K562 (cell line): Measurements from ENCODE around the gene PRR36. TPM values are rescaled to one million over a fixed set of nuclear protein-coding genes. Genes with fewer than 3 reads are reported as not detected.

ENCODE experiments used
- AFF1 ChIP-seq, 2 experiments: fragments of 450-650 bp; IDR thresholded peaks; 2 replicates each; pipeline ENCODE4 v1.6.1; 2018; ENCODE audit warnings: mild to moderate bottlenecking in 2 of 2, low read depth in 1 of 2; ENCODE audit not compliant: partially characterized antibody in 2 of 2
- HNRNPUL1 ChIP-seq: fragments of 200-400 bp; formaldehyde crosslinking; IDR thresholded peaks from 2 replicates; pipeline ENCODE4 v1.6.1; 2017; ENCODE audit warnings: low read length
- MGA ChIP-seq: fragments of 450-650 bp; IDR thresholded peaks from 2 replicates; pipeline ENCODE4 v1.6.1; 2016; ENCODE audit warnings: mild to moderate bottlenecking, moderate library complexity
- PHF20 ChIP-seq: fragments of 450-650 bp; IDR thresholded peaks from 2 replicates; pipeline ENCODE4 v1.6.1; 2018; ENCODE audit not compliant: partially characterized antibody
- RBM39 ChIP-seq: fragments of 200-400 bp; formaldehyde crosslinking; optimal IDR thresholded peaks from 2 replicates; pipeline ENCODE3; 2018; ENCODE audit warnings: low read depth, low read length
- RUNX1 ChIP-seq: sonication (generic); IDR thresholded peaks from 2 replicates; pipeline ENCODE4 v1.6.1; 2016; ENCODE audit warnings: antibody characterized with exemption, low read depth
- SMAD2 ChIP-seq: fragments of 150-350 bp; IDR thresholded peaks from 2 replicates; pipeline ENCODE4 v1.6.1; 2014; ENCODE audit warnings: low read depth, mild to moderate bottlenecking, low read length
- SMARCE1 ChIP-seq: fragments of 450-650 bp; IDR thresholded peaks from 2 replicates; pipeline ENCODE4 v1.7.1; 2016; ENCODE audit warnings: mild to moderate bottlenecking
- SRSF3 ChIP-seq: fragments of 200-400 bp; formaldehyde crosslinking; IDR thresholded peaks from 2 replicates; pipeline ENCODE4 v1.6.1; 2016; ENCODE audit warnings: mild to moderate bottlenecking, low read length, moderate library complexity; ENCODE audit not compliant: insufficient read depth
- ZKSCAN8 ChIP-seq: fragments of 200-800 bp; sonication (Bioruptor generic); IDR thresholded peaks from 2 replicates; pipeline ENCODE4 v1.6.1; 2016; ENCODE audit warnings: missing genetic modification characterization, missing compliant biosample characterization
- ZNF668 ChIP-seq: fragments of 250-450 bp; sonication (Bioruptor Pico); IDR thresholded peaks from 2 replicates; pipeline ENCODE4 v1.8.0; 2022; ENCODE audit warnings: mild to moderate bottlenecking, inconsistent platforms
- ZNF79 ChIP-seq: fragments of 250-450 bp; sonication (Bioruptor Pico); IDR thresholded peaks from 2 replicates; pipeline ENCODE4 v1.4.0; 2020; ENCODE audit warnings: low read depth, mild to moderate bottlenecking, moderate library complexity
- polyA plus RNA-seq, 8 experiments: library from polyadenylated mRNA; depleted of rRNA in 4 of 8; stranded (reverse) in 5 of 8; unstranded in 3 of 8; fragments of >200 nt; fragmentation: Nextera tagmentation in 2 of 8; fragmentation: Illumina TruSeq in 1 of 8; extraction: Ambion mirVana in 2 of 8; extraction: Trizol in 1 of 8; gene quantifications; 2 replicates each; pipeline versions ENCODE4 v1.2.1 to v1.2.3, GENCODE V29; 2011 to 2014; ENCODE audit warnings: inconsistent platforms in 1 of 8, missing spikeins in 1 of 8
- total RNA-seq, 7 experiments: library from RNA; depleted of rRNA in 6 of 7; stranded (reverse); fragments of >200 nt in 6 of 7; fragmentation: Illumina TruSeq in 2 of 7; extraction: Trizol in 2 of 7; gene quantifications; 2 replicates each; pipeline versions ENCODE4 v1.2.1 to v1.2.3, GENCODE V29; 2011 to 2021; ENCODE audit warnings: low replicate concordance in 1 of 7

Gene PRR36
- total and polyA plus RNA-seq, 9 of the 15 experiments (the other 6 are each of a cell fraction or from before 2014, with no cell fraction given): 0.05 to 0.42 (median 0.06) TPM; not detected in 6

- peak; percentile 66 for TF ChIP-seq MGA
- no peak for TF ChIP-seq ZKSCAN8 (CRISPR knock-in tag)
- peak; percentile 64 for TF ChIP-seq PHF20
- TF ChIP-seq SMARCE1: 0 out of 2 replicates have a peak, but pooled peaks have one; percentile 37
- TF ChIP-seq HNRNPUL1: peak; percentile 96
- TF ChIP-seq AFF1 (IDR thresholded peaks at IDR 0.05; ENCODE audit: low read depth in 1 of 2, partially characterized antibody in 2 of 2): no peak
- no peak for TF ChIP-seq SMAD2
- TF ChIP-seq ZNF79 (CRISPR knock-in tag): no peak
- TF ChIP-seq ZNF668 (CRISPR knock-in tag): no peak
- no peak for TF ChIP-seq SRSF3
- no peak for TF ChIP-seq RBM39
- TF ChIP-seq RUNX1: no peak
Measured at GRCh38 chr19:7920519-7921301, 46.5 kb upstream of the PRR36 start (continued).
